Lower lobe of right lung (tissue), 2 donors: ENCODE results near the gene CFDP1. TPM values are rescaled to one million over a fixed set of nuclear protein-coding genes. Genes with fewer than 3 reads are reported as not detected.

Experiments used
- ATAC-seq, 2 donors: fragments of 200-7000 bp; cut with Tn5 transposase; one replicate each; pipeline ENCODE4 v1.9.1; 2020 to 2022; ENCODE audit warnings: mild to moderate bottlenecking in 2 of 2, moderate library complexity in 2 of 2
- DNase-seq: peaks from one replicate; pipeline ENCODE4 v3.0.0-alpha.2; 2020
- H3K27ac ChIP-seq: fragments of 200-600 bp; one replicate; pipeline ENCODE4 v1.8.0; 2022
- H3K27me3 ChIP-seq: fragments of 200-600 bp; one replicate; pipeline ENCODE4 v1.8.0; 2022; ENCODE audit warnings: low read depth
- H3K36me3 ChIP-seq: fragments of 200-600 bp; one replicate; pipeline ENCODE4 v1.8.0; 2022; ENCODE audit warnings: mild to moderate bottlenecking
- H3K4me1 ChIP-seq: fragments of 200-600 bp; one replicate; pipeline ENCODE4 v1.8.0; 2022
- H3K4me3 ChIP-seq: fragments of 200-600 bp; one replicate; pipeline ENCODE4 v1.8.0; 2022; ENCODE audit warnings: mild to moderate bottlenecking
- H3K9me3 ChIP-seq: fragments of 200-600 bp; one replicate; pipeline ENCODE4 v1.8.0; 2022
- CTCF ChIP-seq: fragments of 200-600 bp; IDR thresholded peaks from one replicate; pipeline ENCODE4 v1.8.0; 2022; ENCODE audit warnings: antibody characterized with exemption, mild to moderate bottlenecking
- intact Hi-C: fragments of 100-400 bp; cut with DNase I; formaldehyde crosslinking; loops from one replicate; pipeline ENCODE4 v1.11.0; 2022
- total RNA-seq: library from RNA; stranded (reverse); fragmentation: NEBNext Ultra II Directional; extraction: Animal tissue kit (Norgen Biotek cat#: 25700); gene quantifications from one replicate; pipeline ENCODE4 v1.2.1, GENCODE V29; 2021
- donor health status: DM: no; HTN: yes; CAD: no; lungs with severe emphysema.

The CFDP1 gene
- total RNA-seq, 1 donor from 2014 or later = 57.7 TPM

- Histone ChIP-seq H3K27me3 (peaks cover 6% of the 10 kb centered on the region), H3K4me3 (no peak overlapping the region), H3K9me3 (no peaks in the 10 kb centered on the region), H3K27ac (no peak overlapping the region), H3K36me3 (no peaks in the 10 kb centered on the region), H3K4me1 (peaks cover 38% of the 10 kb centered on the region)
- DNase-seq (peak; percentile 73), ATAC-seq (peak; percentile 69 to 75)
- intact Hi-C loops = no loop called here
- TF ChIP-seq CTCF = no peak
Measured at GRCh38 chr16:75267631-75268264, 165.6 kb downstream of the CFDP1 start.

GRCh38 chr16:75266738-75267630 lies 166.3 kb downstream of the CFDP1 start:
- peaks cover 6% of the 10 kb centered on the region for H3K27me3 ChIP-seq
- H3K4me3 ChIP-seq = peak overlapping the region; percentile 98
- intact Hi-C loops = no loop called here
- H3K4me1 ChIP-seq = peaks cover 40% of the 10 kb centered on the region
- H3K36me3 ChIP-seq = no peaks in the 10 kb centered on the region
- TF ChIP-seq CTCF = no peak
- H3K27ac ChIP-seq = no peak overlapping the region
- no peaks in the 10 kb centered on the region for H3K9me3 ChIP-seq
- DNase-seq (peak; percentile 45), ATAC-seq (no peak)

- no peak for TF ChIP-seq CTCF
- intact Hi-C loops = no loop called here
Measured at GRCh38 chr16:75265911-75266701, 167.2 kb downstream of the CFDP1 start.

GRCh38 chr16:75264999-75265910 lies 168.0 kb downstream of the CFDP1 start:
- Histone ChIP-seq H3K4me1 (peaks cover 54% of the 10 kb centered on the region), H3K4me3 (peak overlapping the region; percentile 98), H3K27me3 (peaks cover 6% of the 10 kb centered on the region), H3K9me3 (no peaks in the 10 kb centered on the region), H3K27ac (peak overlapping the region; percentile 92), H3K36me3 (no peaks in the 10 kb centered on the region)
- peak; percentile 31 to 56 for ATAC-seq
- no peak for TF ChIP-seq CTCF
- peak; percentile 63 for DNase-seq
- intact Hi-C loops = no loop called here

More at GRCh38 chr16:75265911-75266701, 167.2 kb downstream of the CFDP1 start:
- Histone ChIP-seq H3K9me3 (no peaks in the 10 kb centered on the region), H3K4me3 (peak overlapping the region; percentile 98), H3K27me3 (peaks cover 6% of the 10 kb centered on the region), H3K27ac (peak overlapping the region; percentile 92), H3K36me3 (no peaks in the 10 kb centered on the region), H3K4me1 (peaks cover 49% of the 10 kb centered on the region)
- peak; percentile 83 for DNase-seq
- peak; percentile 81 to 83 for ATAC-seq
